HG03439 (cell line): ENCODE results near the gene AIFM3.
"Not testable (repeated sequence)": the region's sequence is repeated elsewhere in the genome, so short reads cannot be mapped to it uniquely, and the experiment has no call there.

ENCODE experiments used
- ATAC-seq: cut with Tn5 transposase; IDR thresholded peaks from one replicate; pipeline ENCODE4 v1.9.1; 2021; ENCODE audit warnings: mild to moderate bottlenecking, moderate library complexity; ENCODE audit not compliant: unreplicated experiment

The AIFM3 gene

GRCh38 chr22:21000207-21000986 lies 33.3 kb downstream of the AIFM3 start:
- no peak for ATAC-seq

- ATAC-seq, result no peak
Observed at GRCh38 chr22:21000987-21001600, 34.0 kb downstream of the AIFM3 start.

- ATAC-seq, result peak; percentile 83
Observed at GRCh38 chr22:21001601-21002325, 34.7 kb downstream of the AIFM3 start, which contains the start of gene THAP7. Gene THAP7, minus strand, starts transcription at chr22:21002118. Its CDS starts 207 bp downstream, at chr22:21001911.

- ATAC-seq, result no peak
Observed at GRCh38 chr22:21003782-21004181, 36.7 kb downstream of the AIFM3 start.

GRCh38 chr22:21009208-21009607 lies 42.2 kb downstream of the AIFM3 start:
- ATAC-seq, result not testable (repeated sequence)

GRCh38 chr22:21009638-21010425 lies 42.8 kb downstream of the AIFM3 start:
- ATAC-seq, result no peak

- no peak for ATAC-seq
Observed at GRCh38 chr22:21010426-21011113, 43.5 kb downstream of the AIFM3 start.

GRCh38 chr22:21012446-21013407 lies 45.7 kb downstream of the AIFM3 start:
- no peak for ATAC-seq

GRCh38 chr22:21013657-21014201 lies 46.7 kb downstream of the AIFM3 start:
- ATAC-seq, result peak; percentile 24

- ATAC-seq, result peak; percentile 71
Observed at GRCh38 chr22:21014202-21014725, 47.2 kb downstream of the AIFM3 start.

GRCh38 chr22:21014726-21015465 lies 47.8 kb downstream of the AIFM3 start, which contains the start of gene P2RX6:
Gene P2RX6, plus strand, starts transcription at chr22:21015165. Its CDS starts 10 bp downstream, at chr22:21015175.
- ATAC-seq, result no peak

GRCh38 chr22:21015466-21016006 lies 48.5 kb downstream of the AIFM3 start:
- ATAC-seq, result no peak

GRCh38 chr22:21016644-21017420 lies 49.8 kb downstream of the AIFM3 start:
- ATAC-seq, result no peak

- ATAC-seq, result no peak
Observed at GRCh38 chr22:21018314-21018713, 51.3 kb downstream of the AIFM3 start.

GRCh38 chr22:21020802-21021429 lies 53.9 kb downstream of the AIFM3 start:
- ATAC-seq, result no peak

GRCh38 chr22:21022507-21022906 lies 55.5 kb downstream of the AIFM3 start:
- no peak for ATAC-seq
